ENCODE results near the gene SNF8.
A peak's percentile ranks its signal among the peaks of the same experiment; 100 is the strongest.

Gene SNF8

GRCh38 chr17:48908853-48909394, 35.7 kb downstream of the SNF8 start (continued):
- TF ChIP-seq ZNF133 (tag by site-specific recombination; IDR thresholded peaks at IDR 0.05) (no peak), ZNF335 (tag by site-specific recombination; conservative IDR thresholded peaks at IDR 0.05) (peak; percentile 46), ZNF2 (tag by site-specific recombination; IDR thresholded peaks at IDR 0.05) (no peak), YY2 (tag by site-specific recombination; IDR thresholded peaks at IDR 0.05) (no peak), ZNF501 (tag by site-specific recombination; IDR thresholded peaks at IDR 0.05) (no peak), MEIS1 (CRISPR knock-in tag; IDR thresholded peaks at IDR 0.05; ENCODE audit: borderline replicate concordance) (no peak), KLF9 (tag by site-specific recombination; IDR thresholded peaks at IDR 0.05; ENCODE audit: low read depth) (peak; percentile 86), GLI2 (tag by site-specific recombination; IDR thresholded peaks at IDR 0.05; ENCODE audit: borderline replicate concordance, low read depth) (no peak), ZNF561 (tag by site-specific recombination; IDR thresholded peaks at IDR 0.05; ENCODE audit: borderline replicate concordance) (no peak), ZNF157 (tag by site-specific recombination; IDR thresholded peaks at IDR 0.05) (no peak), ZNF629 (tag by site-specific recombination; IDR thresholded peaks at IDR 0.05) (no peak), ZNF514 (tag by site-specific recombination; IDR thresholded peaks at IDR 0.05) (no peak), ZNF521 (tag by site-specific recombination; IDR thresholded peaks at IDR 0.05) (no peak), ZNF354C (tag by site-specific recombination; IDR thresholded peaks at IDR 0.05; ENCODE audit: borderline replicate concordance, low read depth) (no peak), ZBTB21 (tag by site-specific recombination; IDR thresholded peaks at IDR 0.05) (no peak), ZBTB6 (tag by site-specific recombination; IDR thresholded peaks at IDR 0.05) (no peak), ZNF580 (tag by site-specific recombination; IDR thresholded peaks at IDR 0.05) (no peak), ZNF18 (tag by site-specific recombination; IDR thresholded peaks at IDR 0.05) (no peak), ZBTB49 (tag by site-specific recombination; IDR thresholded peaks at IDR 0.05; ENCODE audit: low read depth) (no peak), SP7 (tag by site-specific recombination; IDR thresholded peaks at IDR 0.05) (no peak), HOXC10 (CRISPR knock-in tag; IDR thresholded peaks at IDR 0.05) (no peak), ZNF621 (tag by site-specific recombination; IDR thresholded peaks at IDR 0.05) (no peak), ZNF398 (tag by site-specific recombination; IDR thresholded peaks at IDR 0.05) (peak; percentile 83), HOXA7 (CRISPR knock-in tag; IDR thresholded peaks at IDR 0.05; ENCODE audit: borderline replicate concordance) (no peak), BCL6B (tag by site-specific recombination; IDR thresholded peaks at IDR 0.05) (no peak), ZNF274 (IDR thresholded peaks at IDR 0.05; ENCODE audit: low read length) (no peak), ZNF274 (tag by site-specific recombination; IDR thresholded peaks at IDR 0.05; ENCODE audit: borderline replicate concordance) (no peak), ZBTB1 (tag by site-specific recombination; IDR thresholded peaks at IDR 0.05) (no peak), ZSCAN18 (tag by site-specific recombination; IDR thresholded peaks at IDR 0.05) (no peak), ZNF792 (tag by site-specific recombination; IDR thresholded peaks at IDR 0.05) (no peak), ZNF292 (tag by site-specific recombination; IDR thresholded peaks at IDR 0.05; ENCODE audit: borderline replicate concordance, low read depth) (no peak)

All from HEK293 (cell line).